K562 (cell line): ENCODE results near the gene CUL2. TPM values are rescaled to one million over a fixed set of nuclear protein-coding genes. Genes with fewer than 3 reads are reported as not detected.
A peak's percentile ranks its signal among the peaks of the same experiment; 100 is the strongest.

Experiments
- ATF3 ChIP-seq, 2 experiments: fragments of 450-650 bp in 1 of 2; sonication (generic) in 1 of 2; formaldehyde crosslinking in 1 of 2; IDR thresholded peaks in 1 of 2; conservative IDR thresholded peaks in 1 of 2; 2 replicates each; pipeline versions ENCODE4 v1.6.1 to v1.8.1; 2016 to 2023; ENCODE audit warnings: mild to moderate bottlenecking in 2 of 2, moderate library complexity in 2 of 2, inconsistent platforms in 1 of 2, missing genetic modification reagents in 1 of 2
- BRD9 ChIP-seq: fragments of 450-650 bp; IDR thresholded peaks from 2 replicates; pipeline ENCODE4 v1.6.1; 2018; ENCODE audit warnings: low read depth; ENCODE audit not compliant: partially characterized antibody
- FUS ChIP-seq: fragments of 200-400 bp; formaldehyde crosslinking; optimal IDR thresholded peaks from 2 replicates; pipeline ENCODE3; 2017; ENCODE audit warnings: low read depth, low read length
- MAFG ChIP-seq: fragments of 450-650 bp; conservative IDR thresholded peaks from 2 replicates; pipeline ENCODE4 v1.6.1; 2016; ENCODE audit warnings: missing genetic modification characterization, missing compliant biosample characterization
- MTA3 ChIP-seq: fragments of 450-650 bp; formaldehyde crosslinking; IDR thresholded peaks from 2 replicates; pipeline ENCODE4 v1.6.1; 2017; ENCODE audit warnings: mild to moderate bottlenecking, borderline replicate concordance
- TEAD2 ChIP-seq: fragments of 450-650 bp; IDR thresholded peaks from 2 replicates; pipeline ENCODE4 v1.6.1; 2016; ENCODE audit warnings: missing genetic modification characterization, control low read depth, missing compliant biosample characterization
- TRIM25 ChIP-seq: fragments of 450-650 bp; IDR thresholded peaks from 2 replicates; pipeline ENCODE4 v1.7.0; 2016; ENCODE audit warnings: borderline replicate concordance
- ZNF121 ChIP-seq: sonication (generic); formaldehyde crosslinking; conservative IDR thresholded peaks from 2 replicates; pipeline ENCODE4 v1.8.0; 2022; ENCODE audit warnings: missing genetic modification reagents
- polyA plus RNA-seq, 8 experiments: library from polyadenylated mRNA; depleted of rRNA in 4 of 8; stranded (reverse) in 5 of 8; unstranded in 3 of 8; fragments of >200 nt; fragmentation: Nextera tagmentation in 2 of 8; fragmentation: Illumina TruSeq in 1 of 8; extraction: Ambion mirVana in 2 of 8; extraction: Trizol in 1 of 8; gene quantifications; 2 replicates each; pipeline versions ENCODE4 v1.2.1 to v1.2.3, GENCODE V29; 2011 to 2014; ENCODE audit warnings: inconsistent platforms in 1 of 8, missing spikeins in 1 of 8
- total RNA-seq, 7 experiments: library from RNA; depleted of rRNA in 6 of 7; stranded (reverse); fragments of >200 nt in 6 of 7; fragmentation: Illumina TruSeq in 2 of 7; extraction: Trizol in 2 of 7; gene quantifications; 2 replicates each; pipeline versions ENCODE4 v1.2.1 to v1.2.3, GENCODE V29; 2011 to 2021; ENCODE audit warnings: low replicate concordance in 1 of 7

Gene CUL2
- total and polyA plus RNA-seq, 9 of the 15 experiments (the other 6 are each of a cell fraction or from before 2014, with no cell fraction given) = 17.3 to 46.3 (median 41.2) TPM

GRCh38 chr10:35043796-35044344, 46.3 kb downstream of the CUL2 start (continued):
- TF ChIP-seq TRIM25 (no peak), MTA3 (no peak), MAFG (no peak), FUS (no peak), ATF3 (IDR thresholded peaks at IDR 0.05) (0 out of 2 replicates have a peak, but pooled peaks have one; percentile 21), ATF3 (CRISPR knock-in tag; conservative IDR thresholded peaks at IDR 0.05) (no peak), BRD9 (no peak), TEAD2 (tag) (no peak), ZNF121 (CRISPR knock-in tag) (peak; percentile 81)
